ENCODE data around the gene SEPTIN12. TPM values are rescaled to one million over a fixed set of nuclear protein-coding genes. Genes with fewer than 3 reads are reported as not detected.
A peak's percentile ranks its signal among the peaks of the same experiment; 100 is the strongest.

Gene SEPTIN12
- total and polyA plus RNA-seq, 8 donors: 1.4 TPM; not detected in 7

GRCh38 chr16:4748682-4749411 is 39.3 kb downstream of the SEPTIN12 start:
- FAIRE-seq (no peak), DNase-seq (peak in 2 of 6 donors; percentile 39 to 52), ATAC-seq (no peak)
- Histone ChIP-seq H3K27me3 (no peaks in the 10 kb centered on the region), H3K4me3 (no peak overlapping the region), H3K4me1 (no peaks in the 10 kb centered on the region), H3K36me3 (peaks cover 3 to 23% (median 6%) of the 10 kb centered on the region in 3 donors), H3K9me3 (no peaks in the 10 kb centered on the region), H3K27ac (no peak overlapping the region)
- intact Hi-C loops (cut with DNase I): no loop called here
- 86 to 88% methylated on average over 16 of the region's 16 CpGs for WGBS, 2 donors
- no peak for TF ChIP-seq CTCF (IDR thresholded peaks at IDR 0.05)

DNA sequence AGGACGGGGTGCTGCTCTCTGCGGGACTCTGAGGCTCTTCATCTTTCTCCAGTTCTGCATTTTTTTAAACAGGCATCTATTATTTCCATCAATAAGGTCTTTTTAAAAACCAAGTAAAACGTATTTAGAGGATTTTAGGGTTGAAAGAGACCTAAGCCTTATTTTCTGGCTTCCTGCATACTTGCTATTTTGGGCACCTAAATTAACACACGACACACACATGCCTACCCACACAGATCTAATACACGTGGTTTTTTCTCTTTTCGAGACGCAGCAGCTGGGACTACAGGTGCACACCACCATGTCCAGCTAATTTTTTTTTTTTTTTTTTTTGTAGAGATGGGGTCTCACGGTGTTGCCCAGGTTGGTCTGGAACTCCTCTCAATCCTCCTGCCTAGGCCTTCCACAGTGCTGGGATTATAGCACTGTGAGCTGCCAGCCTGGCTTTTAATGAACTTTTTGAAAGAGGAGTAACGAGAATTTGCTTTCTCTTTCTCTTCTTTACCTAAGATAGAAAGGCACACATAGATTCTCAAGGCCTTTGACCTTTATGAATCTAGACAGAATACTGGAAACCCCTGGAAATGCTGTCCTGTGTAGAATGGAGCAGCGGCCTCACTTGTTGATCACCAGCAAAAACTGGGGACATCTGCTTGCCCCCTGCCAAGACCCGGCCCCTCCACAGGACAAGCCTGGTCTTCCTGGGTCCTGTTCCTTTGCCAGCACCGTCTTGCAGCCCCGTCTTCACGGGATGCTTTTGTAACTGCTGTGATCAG is 40.1 kb downstream of the SEPTIN12 start:
- TF ChIP-seq CTCF (IDR thresholded peaks at IDR 0.05): no peak
- no peak for DNase-seq
- Histone ChIP-seq H3K9me3 (no peaks in the 10 kb centered on the region), H3K27ac (no peak overlapping the region), H3K4me1 (no peaks in the 10 kb centered on the region), H3K36me3 (peaks cover 3 to 18% (median 6%) of the 10 kb centered on the region in 3 donors), H3K27me3 (no peaks in the 10 kb centered on the region), H3K4me3 (no peak overlapping the region)
- ATAC-seq: no peak
- WGBS, 2 donors: 82 to 88% methylated on average over 14 of the region's 14 CpGs
- intact Hi-C loops (cut with DNase I): no loop called here
- no peak for FAIRE-seq

GRCh38 chr16:4746991-4747574 is 41.1 kb downstream of the SEPTIN12 start:
- 70 to 72% methylated on average over 13 to 15 of the region's 15 CpGs for WGBS, 2 donors
- no peaks in the 10 kb centered on the region for H3K4me1 ChIP-seq
- no peak for FAIRE-seq
- H3K27me3 ChIP-seq: no peaks in the 10 kb centered on the region
- H3K27ac ChIP-seq: no peak overlapping the region
- H3K9me3 ChIP-seq: no peaks in the 10 kb centered on the region
- intact Hi-C loops (cut with DNase I): no loop called here
- peak in 1 of 4 donors; percentile 4 for ATAC-seq
- TF ChIP-seq CTCF (IDR thresholded peaks at IDR 0.05): no peak
- peak in 2 of 6 donors; percentile 53 to 59 for DNase-seq
- H3K4me3 ChIP-seq: no peak overlapping the region
- H3K36me3 ChIP-seq: peaks cover 0 to 8% (median 3%) of the 10 kb centered on the region in 3 donors

DNA sequence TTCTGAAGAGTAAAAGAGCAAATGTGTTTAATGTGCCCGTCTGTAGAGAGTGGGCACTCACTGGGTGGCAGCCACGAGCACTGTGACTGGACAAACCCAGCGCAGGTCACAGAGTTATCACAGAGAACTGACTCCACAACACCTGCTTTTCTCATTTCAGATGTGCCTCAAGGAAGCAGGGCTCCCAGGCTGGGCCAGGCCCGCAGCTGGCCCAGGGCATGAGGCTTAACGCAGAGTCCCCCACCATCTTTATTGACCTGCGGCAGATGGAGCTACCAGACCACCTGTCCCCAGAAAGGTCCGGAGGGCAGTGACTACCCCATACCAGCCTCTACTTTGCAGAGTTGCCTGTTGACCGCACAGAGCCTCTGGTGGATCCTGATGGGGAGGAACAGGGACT is 41.9 kb downstream of the SEPTIN12 start:
- H3K27me3 ChIP-seq: no peaks in the 10 kb centered on the region
- TF ChIP-seq CTCF (IDR thresholded peaks at IDR 0.05): no peak
- DNase-seq (no peak), FAIRE-seq (no peak), ATAC-seq (peak in 1 of 4 donors; percentile 22)
- intact Hi-C loops (cut with DNase I): no loop called here
- no peak overlapping the region for H3K27ac ChIP-seq
- H3K9me3 ChIP-seq: no peaks in the 10 kb centered on the region
- WGBS, 2 donors: 76 to 80% methylated on average over 8 of the region's 8 CpGs
- no peak overlapping the region for H3K4me3 ChIP-seq
- H3K4me1 ChIP-seq: no peaks in the 10 kb centered on the region
- H3K36me3 ChIP-seq: no peaks in the 10 kb centered on the region

All from pancreas (tissue), 10 donors.